A549 treated with Hydrocortisone at 1 μM for 4 hours (cell line): ENCODE measurements around the gene PRKAB1. TPM values are rescaled to one million over a fixed set of nuclear protein-coding genes. Genes with fewer than 3 reads are reported as not detected.

Source experiments
- total RNA-seq: library from RNA; stranded (reverse); fragments of 200-300 nt; extraction: Qiagen RNA extraction; gene quantifications from 5 replicates; pipeline ENCODE4 v1.2.3, GENCODE V29; 2022

The PRKAB1 gene
- total RNA-seq = 32.0 to 37.5 TPM (median 34.1 TPM) in 5 replicates

GRCh38 chr12:119667577-119668323, at the start of gene PRKAB1:
Gene PRKAB1 (plus strand): TSS chr12:119668133. CDS start chr12:119668245, 112 bp downstream.

Other genes with a start within 250 kb of the PRKAB1 start
- 0.03 to 0.10 TPM in 2 of 5 replicates, not detected in the others for gene TMEM233, start 74.4 kb upstream of the PRKAB1 start, total RNA-seq
- 10.1 to 17.0 TPM (median 12.0 TPM) in 5 replicates for gene CIT, start 209.2 kb downstream of the PRKAB1 start, total RNA-seq